ENCODE data around the gene DDX3X.
"Not testable (repeated sequence)": the region's sequence is repeated elsewhere in the genome, so short reads cannot be mapped to it uniquely, and the experiment has no call there.

The DDX3X gene

DNA sequence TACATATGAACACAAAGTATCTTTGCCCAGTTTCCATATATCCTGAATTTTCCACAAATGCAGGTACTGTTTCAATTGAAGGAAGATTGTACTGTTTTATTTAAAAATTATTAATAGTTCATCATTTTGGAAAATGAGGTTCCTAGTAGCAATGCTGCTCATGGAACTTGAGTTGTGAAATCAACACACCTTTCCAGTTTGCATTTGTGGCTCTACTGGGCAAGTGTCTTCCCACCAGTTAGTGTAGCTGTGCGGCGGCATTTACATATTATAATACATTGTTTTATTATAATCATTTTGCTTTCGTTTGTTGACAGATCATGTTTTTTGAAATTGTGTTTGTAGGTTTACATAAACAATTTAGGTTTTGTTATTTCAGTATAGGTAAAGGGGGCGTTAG, 2.0 kb upstream of the DDX3X start:
- DNase-seq, result no peak

DNA sequence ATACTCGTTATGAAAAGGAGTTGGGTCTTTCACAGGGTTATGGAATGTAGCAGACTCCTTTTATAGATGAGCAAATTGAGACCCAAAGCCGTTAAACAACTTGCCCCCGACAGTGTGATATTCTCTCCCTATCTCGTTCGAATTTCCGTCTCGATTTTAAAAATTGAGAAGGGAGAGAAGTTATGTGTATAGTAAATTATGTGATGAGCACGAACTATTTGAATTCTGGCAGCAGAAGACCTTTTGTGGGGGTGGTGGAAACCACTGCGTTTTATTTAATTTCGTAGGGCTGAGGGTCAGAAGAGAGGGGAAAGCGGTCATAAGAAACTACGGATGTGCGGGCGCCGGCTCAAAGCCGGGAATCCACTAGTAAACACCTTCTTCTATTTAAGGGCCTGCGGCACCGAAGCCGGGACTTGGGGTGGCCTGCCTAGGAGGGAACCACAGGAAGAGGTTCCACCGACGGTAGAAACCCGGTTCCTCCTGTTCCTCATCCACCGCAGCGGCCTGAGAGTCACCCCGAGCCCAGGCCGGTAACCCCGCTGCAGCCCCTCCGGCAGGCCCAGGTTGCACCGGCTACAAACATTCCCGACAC, 1.5 kb upstream of the DDX3X start:
- DNase-seq, result no peak

DNA sequence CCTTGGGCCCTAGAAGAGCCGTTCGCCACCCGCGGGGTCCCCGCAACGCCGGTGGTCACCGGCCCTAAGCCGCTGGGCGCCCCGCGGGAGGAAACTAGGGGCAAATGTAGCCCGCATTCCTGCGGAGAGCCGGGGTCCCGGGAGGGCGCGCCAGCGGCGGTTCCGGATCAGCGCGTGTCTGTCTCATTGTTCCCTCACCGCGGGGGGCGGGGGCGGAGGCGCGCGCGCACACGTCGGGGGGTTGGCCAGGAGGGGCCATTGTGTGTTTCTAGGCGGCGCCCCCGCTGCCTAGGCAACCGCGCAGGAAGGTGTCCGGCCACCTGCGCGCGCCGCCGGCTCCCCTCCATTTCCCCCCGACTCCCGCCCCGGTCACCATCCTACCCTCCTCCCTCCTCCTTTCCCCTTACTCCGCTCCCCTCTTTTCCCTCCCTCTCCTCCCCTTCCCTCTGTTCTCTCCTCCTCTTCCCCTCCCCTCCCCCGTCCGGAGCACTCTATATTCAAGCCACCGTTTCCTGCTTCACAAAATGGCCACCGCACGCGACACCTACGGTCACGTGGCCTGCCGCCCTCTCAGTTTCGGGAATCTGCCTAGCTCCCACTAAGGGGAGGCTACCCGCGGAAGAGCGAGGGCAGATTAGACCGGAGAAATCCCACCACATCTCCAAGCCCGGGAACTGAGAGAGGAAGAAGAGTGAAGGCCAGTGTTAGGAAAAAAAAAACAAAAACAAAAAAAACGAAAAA, 789 bp upstream of the DDX3X start:
- DNase-seq, result peak; percentile 73 to 96 (median 85)

DNA sequence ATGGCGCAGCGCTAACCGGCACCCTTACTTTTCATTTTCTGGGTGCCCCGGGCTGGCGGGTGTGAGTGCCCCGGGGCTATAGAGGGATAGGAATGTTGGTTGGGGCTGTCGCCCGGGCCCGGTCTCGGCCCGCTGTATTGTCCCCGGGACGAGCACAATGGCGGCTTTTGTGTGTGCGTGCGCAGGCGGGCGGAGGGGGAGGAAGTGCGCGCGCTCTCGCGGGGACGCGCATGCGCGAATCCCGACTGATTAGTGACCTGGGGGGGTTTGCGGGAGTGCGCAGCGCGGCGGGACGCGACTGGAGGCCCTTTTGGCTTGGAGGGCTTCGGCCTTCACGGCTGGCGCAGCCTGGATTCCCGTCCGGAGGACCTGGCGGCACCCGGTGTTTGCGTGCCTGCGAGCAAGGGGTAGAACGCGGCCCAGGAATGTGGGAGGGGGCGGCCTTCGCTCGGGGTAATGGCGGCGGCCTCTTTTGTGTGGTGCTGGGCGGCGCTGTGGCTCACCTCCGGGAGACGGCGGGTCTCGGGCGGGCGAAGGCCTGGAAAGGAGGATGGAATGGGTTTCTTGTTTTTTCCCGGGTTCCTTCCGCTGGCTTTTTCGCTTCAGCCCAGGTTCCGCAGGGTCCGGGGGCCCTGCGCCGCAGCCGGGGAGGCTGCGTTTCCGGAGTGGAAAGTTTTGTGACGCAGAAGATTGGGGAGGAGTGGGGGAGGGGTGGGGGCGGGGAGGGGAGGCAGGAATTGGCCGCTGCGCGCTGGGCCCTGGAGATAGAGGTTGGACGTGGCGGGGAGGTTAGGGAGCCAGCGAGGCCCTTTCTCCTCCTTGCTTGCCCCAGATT, 618 bp downstream of the DDX3X start:
- peak; percentile 65 to 95 (median 78) for DNase-seq

DNA sequence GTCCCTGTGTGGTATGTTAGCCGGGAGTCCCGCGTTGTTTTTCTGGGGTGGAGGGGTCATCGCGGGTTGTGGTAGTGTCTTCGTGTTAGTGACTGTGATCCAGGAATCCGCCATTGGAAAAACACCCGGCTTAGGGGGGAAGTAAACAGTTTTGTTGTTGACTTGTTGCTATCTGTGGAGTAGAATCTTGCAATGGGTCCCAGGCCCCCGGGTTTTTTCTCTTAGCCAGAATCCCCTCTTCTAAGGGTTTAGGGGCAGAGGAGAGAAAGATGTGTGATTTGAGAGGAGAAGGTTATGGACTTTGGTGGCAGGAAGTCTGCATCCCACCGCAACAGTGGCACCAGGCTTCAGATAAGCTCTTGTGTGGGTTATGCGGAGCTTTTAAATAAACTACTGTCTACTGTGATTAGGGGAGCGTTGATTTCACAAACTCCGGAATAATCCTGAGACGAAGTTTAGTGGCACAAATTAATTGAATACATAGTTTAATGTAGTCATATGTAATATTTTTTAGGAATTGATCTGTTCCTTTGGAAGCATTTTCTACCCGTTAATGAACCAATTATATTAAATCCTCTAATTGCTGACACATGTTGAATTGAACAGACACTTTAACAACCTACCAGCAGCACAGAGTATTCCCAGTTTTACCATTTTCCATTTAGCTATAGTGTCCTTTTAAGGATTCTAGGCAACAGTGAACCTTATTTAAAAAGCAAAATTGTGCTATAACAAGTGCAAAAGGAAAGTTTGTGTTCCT, 1.4 kb downstream of the DDX3X start:
- no peak for DNase-seq

DNA sequence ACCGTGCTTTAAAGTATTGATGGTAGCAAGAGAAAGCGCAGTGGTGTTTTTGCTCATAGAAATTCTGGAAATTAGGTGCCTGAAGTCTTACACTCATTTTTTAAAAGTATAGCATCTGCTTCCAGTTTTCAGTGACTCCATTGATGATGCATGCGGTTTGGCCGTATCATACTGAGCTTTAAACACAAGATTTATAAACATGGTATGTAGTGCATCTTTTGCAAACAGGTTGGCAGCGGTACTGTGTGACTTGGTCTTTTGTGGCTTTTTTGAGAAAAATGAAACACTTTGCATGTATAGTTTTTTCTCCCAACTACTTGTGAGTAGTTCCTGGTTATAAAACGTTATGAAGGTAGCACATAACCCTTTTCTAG, 2.0 kb downstream of the DDX3X start:
- DNase-seq, result peak in 1 of 6 experiments; percentile 32

DNA sequence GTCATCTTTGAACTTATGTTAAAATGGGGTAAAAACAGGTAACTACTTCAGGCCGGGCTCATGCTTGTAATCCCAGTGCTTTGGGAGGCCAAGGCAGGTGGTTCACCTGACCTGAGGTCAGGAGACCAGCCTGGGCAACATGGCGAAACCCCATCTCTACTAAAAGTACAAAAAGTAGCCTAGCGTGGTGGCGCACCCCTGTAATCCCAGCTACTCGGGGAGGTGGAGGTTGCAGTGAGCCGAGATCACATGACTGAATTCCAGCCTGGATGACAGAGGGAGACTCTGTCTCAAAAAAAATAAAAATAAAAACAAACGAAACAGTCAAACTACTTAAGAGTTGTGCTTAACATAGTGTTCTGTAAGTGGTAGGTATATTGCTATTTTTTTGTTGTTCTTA, 2.5 kb downstream of the DDX3X start:
- DNase-seq, result no peak

DNA sequence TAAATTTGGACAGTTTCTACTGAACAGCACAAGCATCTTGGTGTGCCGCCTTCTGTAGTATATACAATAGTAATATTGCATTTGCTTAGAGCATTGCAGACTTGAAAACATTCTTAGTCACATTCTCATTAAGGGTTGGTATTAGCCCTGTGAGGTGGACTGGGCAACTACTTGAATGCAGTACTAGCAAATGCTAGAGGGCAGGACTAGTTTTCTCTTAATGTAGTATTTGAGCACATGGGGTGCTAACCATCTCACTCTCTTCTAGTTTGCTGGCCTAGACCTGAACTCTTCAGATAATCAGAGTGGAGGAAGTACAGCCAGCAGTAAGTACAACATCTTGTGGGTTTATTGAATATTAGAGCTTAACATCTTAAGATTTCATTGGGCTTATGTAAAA, 3.2 kb downstream of the DDX3X start:
- no peak for DNase-seq

DNA sequence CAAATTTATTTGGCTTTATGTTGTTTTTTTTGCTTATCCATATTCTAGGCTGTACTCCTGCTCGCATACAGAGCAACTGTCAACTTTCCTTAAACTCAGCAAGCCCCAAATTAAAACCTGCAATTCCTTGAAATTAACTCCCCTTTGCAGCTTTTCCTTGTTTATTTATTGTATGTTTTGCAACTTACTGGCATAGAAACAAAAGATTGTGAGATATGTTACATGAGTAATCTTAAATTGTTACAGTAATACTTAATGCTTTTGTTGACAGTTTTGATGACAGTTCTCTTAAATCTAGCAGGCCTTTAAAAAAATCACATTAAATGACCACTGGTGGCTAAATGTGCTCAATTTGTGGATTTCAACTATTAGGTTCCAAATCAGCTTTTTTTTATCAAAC, 4.5 kb downstream of the DDX3X start:
- DNase-seq, result no peak

DNA sequence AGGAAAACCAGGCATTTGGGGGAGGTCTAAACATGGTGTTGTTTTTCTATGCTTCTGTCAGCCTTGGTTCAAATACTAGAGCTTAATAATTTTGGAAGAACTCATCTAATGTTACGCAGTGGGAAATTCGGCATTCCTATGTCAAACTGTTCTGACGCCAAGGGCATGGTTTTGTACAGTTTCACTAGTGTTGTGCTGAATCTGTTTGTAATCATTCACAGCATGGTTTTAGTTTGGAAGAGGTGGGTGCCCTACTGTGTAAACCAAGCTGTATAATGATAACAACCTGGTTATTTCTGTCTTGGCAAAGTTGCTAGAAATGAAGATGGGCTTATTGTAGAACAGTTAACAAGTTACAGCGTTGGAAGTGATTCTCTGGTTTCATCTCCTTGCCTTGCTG, 5.2 kb downstream of the DDX3X start:
- no peak for DNase-seq

DNA sequence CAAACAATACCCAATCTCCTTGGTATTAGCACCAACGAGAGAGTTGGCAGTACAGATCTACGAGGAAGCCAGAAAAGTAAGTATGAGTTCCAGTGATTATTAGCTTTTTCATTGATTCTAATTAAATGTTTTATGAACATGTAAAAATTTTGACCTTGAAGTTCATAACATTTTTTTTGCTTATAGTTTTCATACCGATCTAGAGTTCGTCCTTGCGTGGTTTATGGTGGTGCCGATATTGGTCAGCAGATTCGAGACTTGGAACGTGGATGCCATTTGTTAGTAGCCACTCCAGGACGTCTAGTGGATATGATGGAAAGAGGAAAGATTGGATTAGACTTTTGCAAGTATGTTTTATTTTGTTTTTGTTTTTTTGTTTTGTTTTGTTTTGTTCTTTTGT, 10.1 kb downstream of the DDX3X start:
- DNase-seq, result no peak

DNA sequence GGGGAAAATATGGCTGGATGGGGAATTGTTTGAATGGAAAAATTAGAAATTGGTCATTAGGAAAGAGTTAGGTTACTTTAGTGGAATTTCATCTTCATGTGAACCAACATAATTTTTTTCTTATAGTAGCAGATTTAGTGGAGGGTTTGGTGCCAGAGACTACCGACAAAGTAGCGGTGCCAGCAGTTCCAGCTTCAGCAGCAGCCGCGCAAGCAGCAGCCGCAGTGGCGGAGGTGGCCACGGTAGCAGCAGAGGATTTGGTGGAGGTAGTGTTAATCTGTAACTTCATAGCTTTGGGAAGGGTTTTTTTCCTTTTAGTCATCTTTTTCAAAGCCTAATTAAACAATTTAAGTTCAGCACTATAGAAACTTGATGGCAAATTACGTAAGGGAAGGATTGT, 13.2 kb downstream of the DDX3X start:
- DNase-seq, result no peak

DNA sequence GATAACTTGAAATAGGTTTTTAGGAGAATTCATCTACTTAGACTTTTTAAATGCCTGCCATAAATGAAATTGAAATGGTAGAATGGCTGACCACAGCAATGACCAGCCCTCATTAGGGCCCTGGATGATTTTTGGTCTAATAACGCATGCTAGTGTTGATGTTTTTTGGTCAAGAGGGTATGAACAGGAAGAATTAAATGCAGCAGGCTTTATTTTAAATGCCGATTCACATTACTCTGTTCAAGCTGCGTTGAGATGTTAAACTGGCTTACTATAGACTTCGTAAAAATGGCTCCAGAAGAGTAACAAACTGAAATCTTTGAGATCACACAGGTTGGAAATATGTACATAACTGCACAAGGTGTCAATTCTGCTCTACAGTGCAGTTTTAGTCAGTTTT, 14.6 kb downstream of the DDX3X start:
- DNase-seq, result no peak

DNA sequence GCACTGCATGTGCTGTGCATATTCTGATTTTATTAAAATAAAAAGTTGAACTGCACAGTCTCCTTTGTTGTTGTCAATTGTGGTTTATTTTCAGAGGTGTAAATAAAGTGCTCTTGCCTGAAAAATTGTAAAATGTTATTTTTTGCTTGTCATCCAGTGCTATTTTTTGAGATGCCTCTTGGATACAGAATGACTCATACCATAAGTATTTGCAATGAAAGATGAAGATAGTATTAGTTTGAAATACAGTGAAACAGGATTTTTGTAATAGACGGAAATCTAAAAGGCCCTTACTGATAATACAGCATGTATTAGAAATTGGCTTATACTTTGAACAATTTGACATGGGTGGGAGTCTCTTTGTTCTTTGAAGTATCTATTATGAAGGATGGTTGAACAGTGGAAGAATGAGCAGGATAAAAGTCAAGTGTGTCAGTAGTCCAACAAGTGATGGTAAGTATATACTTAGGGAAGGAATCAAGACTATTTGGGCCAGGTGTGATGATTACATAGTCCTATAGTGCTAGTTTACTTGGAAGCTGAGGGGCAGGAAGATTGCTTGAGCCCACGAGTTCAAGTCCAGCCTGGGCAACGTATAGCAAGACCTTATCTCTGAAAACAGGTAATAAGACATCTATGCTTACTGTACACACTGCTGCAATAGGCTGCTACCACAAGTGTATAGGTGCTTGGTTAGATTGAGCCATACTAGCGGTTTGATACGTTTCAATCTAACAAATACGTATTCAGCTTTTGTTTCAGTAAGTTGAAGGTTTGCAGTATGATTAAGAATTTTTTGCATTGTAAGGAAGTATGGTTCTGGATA, 16.4 kb downstream of the DDX3X start:
- peak in 1 of 6 experiments; percentile 39 for DNase-seq

DNA sequence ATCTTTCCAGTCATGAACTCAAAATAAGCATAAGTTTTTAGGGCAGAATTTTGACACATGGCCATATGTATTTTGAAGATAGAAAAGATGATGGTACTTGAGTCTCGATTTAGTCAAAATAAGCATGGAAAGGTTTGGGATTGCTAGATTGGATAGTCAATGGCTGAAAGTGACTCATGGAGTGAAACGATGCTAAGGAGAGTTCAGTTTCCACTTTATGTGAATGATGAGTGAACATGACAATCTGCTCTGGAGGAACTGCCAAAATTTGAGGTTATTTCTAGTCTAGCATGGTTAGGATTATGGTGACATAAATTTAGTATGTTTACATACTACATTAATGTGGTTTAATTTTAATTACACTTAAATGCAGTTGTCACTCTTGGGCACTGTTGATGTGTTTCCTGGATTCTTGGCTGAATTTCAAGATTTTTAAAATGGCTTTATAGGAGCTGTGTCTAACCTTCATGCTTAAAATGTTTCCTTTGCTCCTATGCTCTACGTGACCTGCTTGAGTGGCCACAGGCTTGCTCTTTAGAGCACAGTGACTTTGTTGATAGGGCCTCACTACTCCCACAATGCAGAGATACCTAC, 17.1 kb downstream of the DDX3X start:
- DNase-seq, result peak in 1 of 6 experiments; percentile 34

DNA sequence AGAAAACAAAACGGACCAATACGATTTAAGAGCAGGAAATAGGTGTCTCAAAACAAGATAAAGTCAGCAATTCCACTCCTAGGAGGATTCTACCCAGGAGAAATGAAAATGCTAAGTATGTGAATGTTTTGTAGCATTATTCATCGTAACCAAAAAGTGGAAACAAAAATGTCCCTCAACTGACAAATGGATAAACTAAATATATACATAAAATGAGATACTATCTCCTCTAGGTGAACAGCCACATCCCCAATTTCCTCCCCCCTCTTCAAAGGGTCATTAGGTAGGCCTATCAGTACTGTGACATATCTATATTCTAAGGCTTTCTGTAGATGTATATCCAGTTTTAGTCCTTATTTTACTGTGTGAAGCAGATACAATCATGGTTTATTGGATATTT, 18.0 kb downstream of the DDX3X start:
- DNase-seq, result no peak

DNA sequence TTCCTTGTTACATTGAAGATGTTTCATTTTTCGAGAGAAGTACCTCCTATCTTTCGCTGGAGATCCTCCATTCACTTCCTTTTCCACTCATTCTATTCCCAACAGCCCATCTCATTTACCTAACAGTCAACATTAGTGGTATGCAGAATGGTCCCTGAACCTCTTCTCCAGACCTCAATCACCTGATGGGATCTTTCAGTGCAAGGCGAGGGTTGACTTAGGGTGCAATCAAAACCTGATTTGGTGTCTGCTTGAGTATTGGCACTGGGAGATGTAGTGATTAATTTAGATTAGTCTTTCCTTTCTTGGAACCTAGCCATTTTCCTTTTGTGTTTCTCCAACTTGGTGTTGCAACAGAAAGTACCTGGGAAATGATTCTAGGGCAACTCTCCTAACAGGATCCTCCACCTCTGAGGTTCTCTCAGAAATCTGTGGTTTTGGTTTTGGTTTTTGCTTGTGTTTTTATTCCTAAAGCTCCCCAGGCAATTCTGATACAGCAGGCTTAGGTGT, 18.4 kb downstream of the DDX3X start:
- DNase-seq, result no peak

DNA sequence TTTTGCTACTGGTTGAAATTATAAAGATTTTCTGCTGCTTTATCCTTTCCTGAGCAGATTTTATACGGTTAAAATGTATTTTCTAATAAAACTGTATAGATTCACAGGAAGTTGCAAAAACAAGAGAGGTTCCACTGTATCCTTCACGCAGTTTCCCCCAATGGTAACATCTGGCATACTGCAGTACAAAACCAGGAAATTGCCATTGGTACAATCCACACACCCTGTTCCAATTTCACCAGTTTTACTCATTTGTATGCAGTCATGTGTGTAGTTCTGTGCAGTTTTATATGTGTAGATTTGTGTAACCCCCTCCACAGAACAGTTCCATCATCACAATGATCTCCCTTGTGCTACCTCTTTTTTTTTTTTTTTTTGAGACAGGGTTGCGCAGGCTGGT, 20.0 kb downstream of the DDX3X start:
- DNase-seq, result no peak

DNA sequence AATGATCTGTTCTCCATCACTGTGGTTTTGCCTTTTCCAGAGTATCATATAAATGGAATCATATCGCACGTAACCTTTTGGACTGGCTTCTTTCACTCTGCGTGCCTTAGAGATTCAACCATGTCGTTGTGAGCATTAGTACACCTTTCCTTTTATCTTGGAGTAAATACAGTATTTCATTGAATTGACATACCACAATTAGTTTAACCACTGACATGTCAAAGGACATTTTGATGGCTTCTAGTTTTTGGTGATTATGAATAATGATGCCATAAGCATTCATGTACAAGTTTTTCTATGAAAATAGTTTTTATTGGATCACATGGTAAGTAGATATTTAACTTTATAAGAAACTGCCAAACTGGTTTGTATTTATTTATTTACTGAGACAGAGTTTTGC, 35.2 kb downstream of the DDX3X start:
- no peak for DNase-seq

DNA sequence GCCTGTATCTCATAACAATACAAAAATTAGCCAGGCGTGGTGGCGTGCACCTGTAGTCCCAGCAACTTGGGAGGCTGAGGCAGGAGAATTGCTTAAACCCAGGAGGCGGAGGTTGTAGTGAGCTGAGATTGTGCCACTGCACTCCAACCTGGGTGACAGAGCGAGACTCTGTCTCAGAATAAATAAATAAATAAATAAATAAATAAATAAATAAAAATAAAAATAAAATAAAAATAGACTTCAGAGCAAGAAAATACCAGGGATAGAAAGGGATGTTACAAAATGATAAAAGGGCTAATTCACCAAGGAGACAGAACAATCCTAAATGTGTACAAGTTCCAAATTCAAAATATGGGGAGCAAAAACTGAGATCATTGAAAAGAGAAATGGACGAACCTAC, 37.6 kb downstream of the DDX3X start:
- DNase-seq, result not testable (repeated sequence)

DNA sequence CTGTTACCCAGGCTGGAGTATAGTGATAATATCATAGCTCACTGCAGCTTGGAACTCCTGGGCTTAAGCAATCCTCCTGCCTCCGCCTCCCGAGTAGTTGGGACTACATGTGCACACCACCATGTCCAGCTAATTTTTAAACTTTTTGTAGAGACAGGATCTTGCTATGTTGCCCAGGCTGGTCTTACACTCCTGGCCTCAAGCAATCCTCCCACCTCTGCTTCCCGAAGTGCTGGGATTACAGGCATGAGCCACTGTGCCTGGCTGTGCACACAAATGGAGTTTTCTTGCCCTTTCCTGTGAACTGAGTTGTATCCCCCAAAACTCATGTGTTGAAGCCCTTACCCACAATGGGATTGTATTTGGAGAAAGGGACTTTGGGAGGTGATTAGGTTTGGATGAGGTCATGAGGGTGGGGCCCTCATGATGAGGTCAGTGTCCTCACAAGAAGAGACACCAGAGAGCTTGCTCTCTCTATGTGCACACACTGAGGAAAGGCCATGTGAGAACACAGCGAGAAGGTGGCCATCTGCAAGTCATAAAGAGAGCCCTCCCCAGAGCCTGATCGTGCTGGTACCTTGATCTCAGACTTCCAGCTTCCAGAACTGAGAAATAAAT, 40.1 kb downstream of the DDX3X start:
- no peak for DNase-seq
